Esophagus muscularis mucosa (tissue), 4 donors: ENCODE data around the gene CDH4. TPM values are rescaled to one million over a fixed set of nuclear protein-coding genes. Genes with fewer than 3 reads are reported as not detected.

Experiments
- DNase-seq: peaks from one replicate; pipeline ENCODE4 v3.0.0-alpha.2; 2017; ENCODE audit errors: extremely low spot score
- H3K27ac ChIP-seq, 4 donors: fragments of 200-600 bp; sonication (generic); replicated peaks in 1 of 4; 1 replicate in 3 of 4; 2 replicates in 1 of 4; pipeline ENCODE4 v1.5.1; 2016 to 2019; ENCODE audit warnings: mild to moderate bottlenecking in 1 of 4
- H3K27me3 ChIP-seq, 4 donors: fragments of 200-600 bp; sonication (generic); one replicate each; pipeline versions ENCODE4 v1.5.1 to v1.6.0; 2016 to 2019
- H3K36me3 ChIP-seq, 4 donors: fragments of 200-600 bp; sonication (generic); one replicate each; pipeline ENCODE4 v1.5.1; 2016 to 2019
- H3K4me1 ChIP-seq, 4 donors: fragments of 200-600 bp; sonication (generic); one replicate each; pipeline ENCODE4 v1.5.1; 2016 to 2019
- H3K4me3 ChIP-seq, 4 donors: fragments of 200-600 bp; sonication (generic); 1 replicate in 2 of 4; 2 replicates in 2 of 4; pipeline ENCODE4 v1.5.1; 2016 to 2019; ENCODE audit warnings: mild to moderate bottlenecking in 4 of 4, moderate library complexity in 1 of 4
- H3K9me3 ChIP-seq, 4 donors: fragments of 200-600 bp; sonication (generic); 1 replicate in 3 of 4; 2 replicates in 1 of 4; pipeline ENCODE4 v1.5.1; 2016 to 2019
- CTCF ChIP-seq, 3 experiments: fragments of 200-600 bp in 2 of 3; fragments of 450-650 bp in 1 of 3; sonication (generic) in 2 of 3; IDR thresholded peaks; one replicate each; pipeline ENCODE4 v1.5.1; 2017 to 2019; ENCODE audit warnings: antibody characterized with exemption in 3 of 3, mild to moderate bottlenecking in 2 of 3, moderate library complexity in 1 of 3
- EP300 ChIP-seq: sonication (generic); formaldehyde crosslinking; IDR thresholded peaks from one replicate; pipeline ENCODE4 v1.6.1; 2017; ENCODE audit warnings: antibody characterized with exemption
- POLR2A ChIP-seq: fragments of 450-650 bp; IDR thresholded peaks from one replicate; pipeline ENCODE4 v1.6.1; 2017; ENCODE audit warnings: antibody characterized with exemption, moderate library complexity, mild to moderate bottlenecking, low read depth
- POLR2AphosphoS5 ChIP-seq, 2 donors: sonication (generic); formaldehyde crosslinking; IDR thresholded peaks; one replicate each; pipeline ENCODE4 v1.6.1; 2017; ENCODE audit warnings: antibody characterized with exemption in 2 of 2
- WGBS: methylation state at CpG from one replicate; pipeline ENCODE4 v1.1.5; 2018; 5-methylcytosine and 5-hydroxymethylcytosine counted together
- intact Hi-C: fragments of 100-400 bp; cut with DNase I; formaldehyde crosslinking; loops from one replicate; pipeline ENCODE4 v1.15.1; 2023
- total RNA-seq, 4 donors: library from RNA; depleted of rRNA; stranded (reverse); fragments of >200 nt; gene quantifications; one replicate each; pipeline versions ENCODE4 v1.1.0 to v1.2.1, GENCODE V29; 2016

CDH4 gene
- total RNA-seq, 4 donors from 2014 or later = 0.42 to 1.3 (median 0.48) TPM

DNA sequence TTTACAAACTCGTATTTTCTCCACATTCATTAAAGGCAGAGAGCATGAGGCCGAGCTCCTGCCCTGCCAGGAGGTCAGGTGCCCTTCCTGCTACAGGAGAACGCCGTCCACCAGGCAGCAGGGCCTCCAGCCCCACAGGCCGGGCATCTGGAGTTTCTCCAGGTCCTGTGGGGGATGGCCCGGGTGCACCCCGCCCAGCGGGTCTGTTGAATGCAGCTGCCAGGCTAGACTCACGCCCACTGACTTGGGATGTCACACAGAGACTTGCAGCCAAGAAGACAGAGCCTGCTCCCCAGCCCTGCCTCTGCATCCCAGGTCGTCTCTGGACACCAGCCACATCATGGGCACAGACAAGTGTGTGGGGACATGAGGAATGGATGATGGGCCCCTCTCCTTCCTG is 376.4 kb downstream of the CDH4 start:
- no peak overlapping the region for H3K4me3 ChIP-seq
- DNase-seq = no peak
- H3K27ac ChIP-seq = no peak overlapping the region
- WGBS = 64% methylated on average over 5 of the region's 10 CpGs
- TF ChIP-seq POLR2A (no peak), CTCF (IDR thresholded peaks at IDR 0.05) (no peak), EP300 (no peak)
- H3K36me3 ChIP-seq = no peaks in the 10 kb centered on the region
- peaks cover 0 to 49% (median 2%) of the 10 kb centered on the region in 4 donors for H3K27me3 ChIP-seq
- peaks cover 0 to 19% (median 8%) of the 10 kb centered on the region in 4 donors for H3K4me1 ChIP-seq
- H3K9me3 ChIP-seq = no peaks in the 10 kb centered on the region
- intact Hi-C loops = no loop called here

GRCh38 chr20:61628901-61629601 is 377.0 kb downstream of the CDH4 start:
- DNase-seq = no peak
- Histone ChIP-seq H3K27me3 (peaks cover 0 to 54% (median 2%) of the 10 kb centered on the region in 4 donors), H3K36me3 (no peaks in the 10 kb centered on the region), H3K4me1 (peaks cover 0 to 19% (median 8%) of the 10 kb centered on the region in 4 donors), H3K27ac (no peak overlapping the region), H3K9me3 (no peaks in the 10 kb centered on the region), H3K4me3 (no peak overlapping the region)
- intact Hi-C loops = no loop called here
- TF ChIP-seq POLR2A = no peak
- TF ChIP-seq POLR2AphosphoS5 (IDR thresholded peaks at IDR 0.05) = no peak
- no peak for TF ChIP-seq EP300
- no peak for TF ChIP-seq CTCF (IDR thresholded peaks at IDR 0.05)
- WGBS = 21% methylated on average over 15 of the region's 17 CpGs

DNA sequence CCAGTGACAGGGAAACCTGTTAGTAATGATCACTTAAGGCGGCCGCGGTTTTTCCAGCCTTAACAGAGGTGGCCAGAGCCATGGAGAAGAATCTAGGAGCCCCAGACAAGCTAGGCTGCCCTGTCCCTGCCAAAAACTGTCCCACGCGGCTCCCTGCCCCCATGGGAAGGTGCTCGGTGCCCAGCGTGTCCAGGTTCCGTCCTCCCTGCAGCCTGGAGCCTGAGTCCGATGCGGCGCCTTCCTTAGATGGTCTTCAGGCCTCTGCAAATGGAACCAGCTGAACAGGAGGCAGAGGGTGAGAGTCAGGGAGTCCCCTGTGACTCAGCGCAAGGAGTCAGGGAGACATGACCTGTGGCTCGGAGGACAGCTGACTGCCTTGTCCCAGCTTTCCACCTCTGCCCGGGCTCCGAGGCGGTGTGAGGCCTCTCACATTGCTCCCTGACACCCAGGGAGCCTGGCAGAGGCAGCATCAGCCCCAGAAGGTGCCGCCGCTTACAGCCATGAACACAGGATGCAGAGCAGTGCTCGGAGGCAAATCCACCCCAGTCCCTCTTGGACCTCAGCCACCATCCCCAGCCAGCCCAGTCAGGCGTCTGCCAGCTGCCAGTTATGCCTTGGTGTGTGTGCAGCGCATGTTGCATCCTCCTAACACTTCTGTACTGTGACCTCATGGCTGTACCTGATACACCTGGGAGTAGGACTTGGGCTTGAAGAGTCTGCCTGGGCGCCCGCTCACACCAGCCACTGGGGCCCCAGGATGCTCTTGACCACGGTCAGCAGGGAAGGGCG is 377.7 kb downstream of the CDH4 start:
- peaks cover 0 to 19% (median 8%) of the 10 kb centered on the region in 4 donors for H3K4me1 ChIP-seq
- no peak for DNase-seq
- 45% methylated on average over 12 of the region's 25 CpGs for WGBS
- peaks cover 0 to 62% (median 2%) of the 10 kb centered on the region in 4 donors for H3K27me3 ChIP-seq
- TF ChIP-seq EP300 (no peak), POLR2AphosphoS5 (IDR thresholded peaks at IDR 0.05) (no peak), CTCF (IDR thresholded peaks at IDR 0.05) (no peak), POLR2A (no peak)
- no peak overlapping the region for H3K4me3 ChIP-seq
- intact Hi-C loops = no loop called here
- no peaks in the 10 kb centered on the region for H3K36me3 ChIP-seq
- H3K27ac ChIP-seq = no peak overlapping the region
- no peaks in the 10 kb centered on the region for H3K9me3 ChIP-seq

DNA sequence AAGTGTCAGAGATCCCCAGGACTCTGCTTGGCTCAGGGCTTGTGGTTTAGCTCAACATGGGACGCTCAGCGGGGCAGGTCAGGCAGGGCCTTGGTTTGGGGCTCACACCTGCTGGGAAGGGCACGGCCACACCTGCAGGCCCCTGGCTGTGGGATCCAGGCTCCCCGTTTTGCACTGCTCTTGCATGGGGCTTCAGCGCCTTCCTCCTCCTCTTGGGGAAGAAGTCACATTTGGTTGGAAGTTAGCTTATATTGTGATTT is 378.3 kb downstream of the CDH4 start:
- no peak for TF ChIP-seq POLR2AphosphoS5 (IDR thresholded peaks at IDR 0.05)
- TF ChIP-seq EP300 = no peak
- no peak for TF ChIP-seq POLR2A
- TF ChIP-seq CTCF (IDR thresholded peaks at IDR 0.05) = no peak
- Histone ChIP-seq H3K4me3 (no peak overlapping the region), H3K27me3 (peaks cover 0 to 67% (median 2%) of the 10 kb centered on the region in 4 donors), H3K9me3 (no peaks in the 10 kb centered on the region), H3K36me3 (no peaks in the 10 kb centered on the region), H3K4me1 (peaks cover 0 to 19% (median 8%) of the 10 kb centered on the region in 4 donors), H3K27ac (no peak overlapping the region)
- intact Hi-C loops = no loop called here
- WGBS = 82% methylated on average over 5 of the region's 5 CpGs
- DNase-seq = no peak
